ENCODE data around the gene SLC22A23.

The SLC22A23 gene

GRCh38 chr6:3318821-3319540 lies 137.9 kb downstream of the SLC22A23 start:
- DNase-seq (ENCODE audit: low read depth, low spot score), result no peak

GRCh38 chr6:3318226-3318625 lies 138.6 kb downstream of the SLC22A23 start:
- DNase-seq (ENCODE audit: low read depth, low spot score), result no peak

GRCh38 chr6:3317741-3318211 lies 139.1 kb downstream of the SLC22A23 start:
- no peak for DNase-seq (ENCODE audit: low read depth, low spot score)

- DNase-seq (ENCODE audit: low read depth, low spot score), result no peak
These were observed 140.0 kb downstream of the SLC22A23 start for GRCh38 chr6:3316818-3317217.

- DNase-seq (ENCODE audit: low read depth, low spot score), result no peak
These were observed 140.5 kb downstream of the SLC22A23 start for GRCh38 chr6:3316331-3316730.

- no peak for DNase-seq (ENCODE audit: low read depth, low spot score)
These were observed 141.0 kb downstream of the SLC22A23 start for GRCh38 chr6:3315841-3316240.

GRCh38 chr6:3314621-3315467 lies 142.0 kb downstream of the SLC22A23 start:
- DNase-seq (ENCODE audit: low read depth, low spot score), result no peak

GRCh38 chr6:3314176-3314575 lies 142.7 kb downstream of the SLC22A23 start:
- DNase-seq (ENCODE audit: low read depth, low spot score), result no peak

GRCh38 chr6:3312604-3313231 lies 144.1 kb downstream of the SLC22A23 start:
- no peak for DNase-seq (ENCODE audit: low read depth, low spot score)

- DNase-seq (ENCODE audit: low read depth, low spot score), result no peak
These were observed 145.0 kb downstream of the SLC22A23 start for GRCh38 chr6:3311826-3312225.

GRCh38 chr6:3310703-3311102 lies 146.1 kb downstream of the SLC22A23 start:
- no peak for DNase-seq (ENCODE audit: low read depth, low spot score)

- no peak for DNase-seq (ENCODE audit: low read depth, low spot score)
These were observed 146.8 kb downstream of the SLC22A23 start for GRCh38 chr6:3310051-3310448.

GRCh38 chr6:3309391-3310050 lies 147.3 kb downstream of the SLC22A23 start:
- no peak for DNase-seq (ENCODE audit: low read depth, low spot score)

- no peak for DNase-seq (ENCODE audit: low read depth, low spot score)
These were observed 148.7 kb downstream of the SLC22A23 start for GRCh38 chr6:3308106-3308505.

GRCh38 chr6:3307436-3307835 lies 149.4 kb downstream of the SLC22A23 start:
- DNase-seq (ENCODE audit: low read depth, low spot score), result no peak

GRCh38 chr6:3306848-3307247 lies 150.0 kb downstream of the SLC22A23 start:
- no peak for DNase-seq (ENCODE audit: low read depth, low spot score)

GRCh38 chr6:3305831-3306230 lies 151.0 kb downstream of the SLC22A23 start:
- DNase-seq (ENCODE audit: low read depth, low spot score), result no peak

GRCh38 chr6:3305216-3305565 lies 151.7 kb downstream of the SLC22A23 start:
- DNase-seq (ENCODE audit: low read depth, low spot score), result no peak

- no peak for DNase-seq (ENCODE audit: low read depth, low spot score)
These were observed 152.2 kb downstream of the SLC22A23 start for GRCh38 chr6:3304500-3305215.

GRCh38 chr6:3303795-3304411 lies 152.9 kb downstream of the SLC22A23 start:
- DNase-seq (ENCODE audit: low read depth, low spot score), result no peak

GRCh38 chr6:3301506-3301905 lies 155.3 kb downstream of the SLC22A23 start:
- no peak for DNase-seq (ENCODE audit: low read depth, low spot score)
